Activated CD4-positive, alpha-beta T cell treated with anti-CD3 and anti-CD28 coated beads, Interleukin-10, Interleukin-2, amounts not matched to agents 100 ng/mL and 50 ng/mL, durations not matched to agents 16 hours and 8 hours (primary cell): ENCODE results near the gene RUNX1.

ENCODE experiments used
- DNase-seq: peaks from one replicate; pipeline ENCODE4 v3.0.0-alpha.2; 2020

RUNX1 gene

DNA sequence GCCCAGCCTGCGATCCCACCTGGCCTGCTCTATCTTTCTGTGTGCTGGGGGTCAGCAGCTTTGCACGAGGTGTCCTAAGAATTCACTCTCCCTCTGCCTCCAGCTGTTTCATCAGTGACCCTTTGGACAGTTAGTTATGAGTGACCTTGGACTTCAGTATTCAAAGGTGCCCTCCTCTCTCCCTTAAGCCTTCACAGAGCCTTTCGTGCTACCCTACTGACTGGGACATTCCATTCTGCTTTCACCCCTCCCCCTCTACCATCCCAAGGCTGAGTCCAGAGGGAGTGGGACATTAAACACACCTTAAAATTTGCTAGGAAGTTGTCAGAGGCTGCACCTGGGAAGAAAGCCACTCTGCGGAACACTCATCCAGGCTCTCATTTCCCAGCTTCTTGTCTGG is 208.4 kb downstream of the RUNX1 start:
- no peak for DNase-seq

DNA sequence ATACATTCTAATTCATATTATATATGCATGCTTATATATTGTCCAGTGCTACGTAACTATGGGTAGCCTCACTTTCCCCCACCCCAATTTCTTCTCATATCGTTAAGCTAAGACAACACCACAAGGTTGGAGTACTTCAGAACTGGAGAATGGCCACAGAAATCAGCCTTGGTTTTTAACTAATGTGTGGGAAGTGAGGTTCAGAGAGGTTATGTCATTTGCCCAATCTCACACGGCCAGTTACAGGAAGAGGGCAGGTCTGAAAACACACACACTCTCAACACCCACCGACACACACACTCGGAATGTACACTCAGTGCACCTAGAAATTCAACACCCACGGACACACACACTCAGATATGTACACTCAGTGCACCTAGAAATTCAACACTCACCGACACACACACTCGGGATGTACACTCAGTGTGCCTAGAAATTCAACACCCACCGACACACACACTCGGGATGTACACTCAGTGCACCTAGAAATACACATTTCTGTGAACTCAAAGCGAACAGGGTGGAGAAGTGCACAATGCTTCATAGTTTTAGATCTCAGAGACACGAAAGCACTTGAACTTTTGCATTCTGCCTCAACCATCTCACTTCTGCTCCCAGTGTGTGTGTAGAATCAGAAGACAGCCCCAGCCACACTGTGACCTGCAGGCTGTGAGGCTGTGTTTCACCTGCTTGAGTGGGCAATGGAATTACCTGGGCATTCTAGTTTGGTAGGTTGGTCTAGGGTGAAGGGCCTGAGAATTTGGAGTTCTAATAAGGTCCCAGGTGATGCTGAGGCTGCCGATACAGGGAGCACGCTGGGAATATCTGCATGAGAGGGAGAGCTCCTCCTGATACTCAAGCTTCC is 209.9 kb downstream of the RUNX1 start:
- DNase-seq, result no peak

DNA sequence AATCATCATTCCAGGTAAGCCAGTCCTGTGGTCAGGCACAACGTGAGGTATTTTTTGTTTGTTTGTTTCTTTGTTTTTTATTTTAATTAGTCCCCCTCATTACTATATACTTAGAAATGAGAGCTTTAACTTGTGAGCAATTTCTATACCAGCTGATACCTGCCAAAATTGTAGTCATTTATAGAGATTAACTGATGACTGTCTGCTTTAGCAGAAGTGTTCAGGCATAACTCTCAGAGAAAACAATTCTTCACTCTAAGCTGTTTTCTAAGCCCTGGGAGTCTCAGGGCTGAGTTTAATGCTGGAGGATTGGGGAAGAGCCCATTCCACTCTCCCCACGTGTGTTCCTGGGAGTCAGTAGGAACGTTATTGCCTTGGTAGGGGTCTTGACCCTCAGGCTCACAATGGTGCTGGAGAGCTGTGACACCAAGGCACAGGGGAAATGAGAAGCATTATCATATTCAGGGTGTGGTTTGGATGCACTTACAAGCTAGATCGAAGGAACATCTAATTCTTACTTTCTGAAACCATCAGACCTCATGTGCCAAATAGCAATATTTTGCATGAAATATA is 212.1 kb downstream of the RUNX1 start:
- DNase-seq, result peak; percentile 15

DNA sequence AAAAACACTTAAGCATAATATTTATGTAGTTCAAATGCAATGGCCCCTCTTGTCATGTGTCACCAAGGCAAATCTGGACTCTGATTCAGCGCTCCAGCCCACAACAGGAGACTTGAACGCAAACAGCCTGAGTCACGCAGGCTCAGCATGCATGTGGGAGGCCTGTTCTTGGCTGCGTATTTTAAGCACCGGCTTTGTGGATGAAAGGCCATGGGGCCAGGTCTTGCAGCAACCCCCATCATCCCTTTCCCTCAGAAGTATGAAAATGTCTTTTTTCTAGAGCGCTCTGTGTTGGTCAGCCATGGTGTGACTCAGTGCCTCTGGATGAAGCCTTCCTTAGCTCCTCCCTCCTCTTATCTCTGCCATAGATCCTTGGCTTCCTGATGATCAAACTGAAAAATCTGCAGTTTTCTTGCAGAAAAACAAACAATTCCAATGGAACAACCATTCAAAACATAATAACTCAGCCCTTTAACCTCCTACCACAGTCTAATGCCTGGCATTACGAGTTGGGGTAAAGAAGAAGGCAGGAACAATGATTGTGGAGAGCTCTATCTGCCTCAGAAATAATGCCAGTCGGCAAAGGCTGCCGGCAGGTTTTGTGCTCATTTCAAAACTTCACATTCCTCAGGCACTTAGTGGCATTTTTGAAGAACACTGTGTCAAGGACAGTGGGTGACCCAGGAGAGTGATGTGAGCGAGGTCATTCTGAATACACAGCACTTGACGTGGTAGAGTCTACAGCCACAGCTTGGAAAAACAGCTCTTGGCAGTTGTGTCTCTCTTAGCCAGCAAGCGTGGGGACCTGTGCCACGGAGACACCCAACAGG is 212.8 kb downstream of the RUNX1 start:
- DNase-seq, result peak; percentile 34

DNA sequence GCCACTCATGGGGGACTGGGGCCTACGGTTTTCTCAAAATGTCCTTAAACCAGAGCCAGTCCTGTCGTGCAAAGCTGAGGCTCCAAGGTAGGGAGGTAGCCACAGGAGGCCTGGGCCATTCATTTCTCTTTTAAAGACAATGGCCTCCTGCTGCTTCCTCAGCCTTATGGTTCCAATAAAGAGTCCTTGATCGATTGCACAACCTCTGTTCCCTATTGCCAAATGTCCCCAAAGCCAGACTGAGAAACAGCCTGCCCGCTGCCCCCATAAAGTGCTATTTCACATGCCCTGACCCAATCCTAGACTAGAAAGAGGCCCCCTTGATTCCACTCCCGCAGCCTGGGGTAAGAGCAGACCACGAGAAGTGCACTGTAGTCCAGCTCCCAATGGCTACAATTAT is 213.6 kb downstream of the RUNX1 start:
- DNase-seq, result no peak

DNA sequence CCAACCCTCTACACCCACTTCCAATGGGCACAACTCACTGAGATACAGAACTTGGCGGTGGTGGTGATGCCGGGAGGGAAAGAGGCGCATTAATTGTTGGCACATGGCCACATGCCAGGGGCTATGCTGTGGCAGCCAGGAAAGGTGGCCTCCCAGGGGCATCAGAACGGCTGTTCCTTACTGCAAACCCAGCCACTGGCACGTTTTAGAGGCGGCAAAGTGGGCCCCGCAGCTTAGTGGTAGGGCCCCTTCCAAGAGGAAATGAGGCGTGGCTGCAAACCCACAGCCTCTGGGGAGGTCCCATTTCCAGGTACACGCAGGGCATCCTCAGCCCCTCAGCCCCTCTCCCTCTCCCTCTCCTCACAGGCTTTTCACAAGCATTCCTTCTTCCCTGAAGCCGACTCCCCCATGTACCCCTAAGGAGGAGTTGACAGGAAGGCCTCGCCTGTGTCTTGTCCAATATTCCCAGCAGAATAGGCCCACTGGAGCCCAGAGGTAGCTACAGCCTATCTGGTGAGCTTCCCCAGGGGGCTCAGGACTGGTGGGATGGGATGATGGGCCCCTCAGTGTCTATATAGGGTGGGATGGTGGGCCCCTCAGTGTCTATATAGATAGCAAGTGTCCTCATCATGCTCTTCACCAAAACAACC is 214.1 kb downstream of the RUNX1 start:
- peak; percentile 28 for DNase-seq

DNA sequence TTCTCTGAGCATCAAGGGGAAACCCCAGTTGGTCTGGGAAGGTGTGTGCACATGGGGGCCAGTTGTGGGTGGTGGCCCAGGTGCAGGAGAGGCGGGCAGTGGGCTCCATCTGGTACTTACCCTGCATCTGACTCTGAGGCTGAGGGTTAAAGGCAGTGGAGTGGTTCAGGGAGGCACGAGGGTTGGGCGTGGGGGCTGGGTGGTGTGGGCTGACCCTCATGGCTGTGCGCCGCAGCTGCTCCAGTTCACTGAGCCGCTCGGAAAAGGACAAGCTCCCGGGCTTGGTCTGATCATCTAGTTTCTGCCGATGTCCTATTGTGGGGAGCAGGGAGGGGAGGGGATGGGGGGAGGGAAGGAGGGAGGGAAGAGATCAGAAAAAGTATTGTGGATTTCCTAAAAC is 214.8 kb downstream of the RUNX1 start:
- DNase-seq, result no peak

DNA sequence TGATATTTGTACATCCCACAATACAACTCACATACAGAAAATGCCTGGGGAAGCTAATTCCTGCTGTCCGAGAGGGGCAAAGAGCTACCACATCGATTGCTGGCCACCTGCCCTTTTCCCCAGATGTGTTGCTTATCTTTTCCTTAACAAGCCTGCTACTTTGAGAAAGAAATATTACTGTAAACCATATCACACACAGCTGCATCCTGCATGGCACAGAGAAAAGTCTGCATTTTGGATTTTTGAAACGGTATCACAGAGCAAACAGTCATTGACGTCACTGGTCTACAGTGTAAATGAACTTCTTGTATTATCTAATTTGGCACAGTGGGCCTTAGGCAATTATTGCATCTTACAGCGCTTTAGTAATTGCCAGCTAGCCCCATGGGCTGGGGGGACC is 215.6 kb downstream of the RUNX1 start:
- DNase-seq, result no peak

DNA sequence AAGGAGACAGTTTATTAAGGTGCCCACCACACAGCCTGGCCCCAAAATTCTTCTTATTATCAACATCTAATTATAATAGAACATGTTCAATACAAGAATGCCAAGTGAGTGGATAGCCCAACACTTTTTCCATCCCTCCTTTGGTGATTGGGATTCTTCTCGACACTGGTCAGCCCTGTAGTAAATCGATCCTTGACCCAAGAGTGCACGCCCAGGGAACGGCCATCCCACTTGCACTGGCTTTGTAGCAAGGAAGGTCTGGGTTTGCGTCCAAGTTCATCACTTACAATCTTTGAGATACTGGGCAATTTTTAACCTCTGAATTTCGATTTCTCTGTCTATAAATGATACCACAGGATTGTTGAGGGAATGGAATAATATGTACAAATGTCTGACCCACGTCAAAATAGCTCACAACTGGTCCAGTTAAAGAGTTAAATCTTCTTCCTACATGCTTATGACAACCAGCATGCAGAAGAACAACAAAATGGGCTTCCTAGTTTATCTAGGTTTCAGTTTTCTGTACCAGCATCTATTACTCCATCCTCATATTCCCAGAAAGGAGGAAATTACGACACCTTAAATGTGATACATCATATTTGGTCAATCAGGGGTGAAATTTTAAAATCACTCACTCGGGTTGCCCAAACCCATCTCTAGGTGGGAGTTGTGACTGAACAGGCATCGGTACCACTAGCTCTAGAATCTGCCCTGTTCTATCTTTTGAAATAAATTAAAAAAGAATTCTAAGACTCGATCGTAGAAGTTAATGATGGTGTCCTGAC is 218.5 kb downstream of the RUNX1 start:
- no peak for DNase-seq

DNA sequence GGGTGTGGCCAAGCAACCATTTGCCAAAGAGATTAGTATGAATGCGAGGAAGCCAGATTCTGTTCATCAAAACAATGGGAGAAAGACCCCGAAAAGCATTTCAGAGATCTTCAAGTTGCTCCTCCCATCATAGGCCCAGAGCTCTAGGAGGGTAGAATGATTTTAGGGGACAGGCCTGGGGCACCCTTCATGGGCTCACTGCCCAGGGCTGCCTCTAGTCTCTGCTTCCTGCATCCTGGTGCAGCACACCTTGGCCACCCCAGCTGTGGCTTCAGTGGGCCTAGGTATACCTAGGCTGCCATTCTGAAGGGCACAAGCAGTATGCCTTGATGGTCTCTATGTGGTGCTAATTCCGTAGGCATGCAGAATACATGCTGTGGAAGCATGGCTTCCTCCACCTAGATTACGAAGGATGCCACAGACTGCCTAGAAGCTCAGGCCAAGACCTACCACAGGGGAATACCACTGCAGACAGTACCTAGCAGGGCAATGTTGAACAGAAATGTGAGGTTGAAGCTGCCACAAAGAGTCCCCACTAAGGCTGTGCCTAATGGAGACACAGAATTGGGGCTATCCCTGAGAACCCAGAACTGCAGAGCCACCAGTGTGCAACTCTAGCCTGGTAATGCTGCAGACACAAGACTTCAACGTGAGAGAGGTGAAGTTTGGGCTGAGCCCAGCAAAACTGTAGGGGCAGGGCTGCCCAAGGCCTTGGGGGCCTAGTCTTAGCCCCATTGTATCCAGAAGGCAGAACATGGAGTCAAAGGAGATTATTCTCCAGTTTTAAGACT is 221.5 kb downstream of the RUNX1 start:
- DNase-seq, result no peak

DNA sequence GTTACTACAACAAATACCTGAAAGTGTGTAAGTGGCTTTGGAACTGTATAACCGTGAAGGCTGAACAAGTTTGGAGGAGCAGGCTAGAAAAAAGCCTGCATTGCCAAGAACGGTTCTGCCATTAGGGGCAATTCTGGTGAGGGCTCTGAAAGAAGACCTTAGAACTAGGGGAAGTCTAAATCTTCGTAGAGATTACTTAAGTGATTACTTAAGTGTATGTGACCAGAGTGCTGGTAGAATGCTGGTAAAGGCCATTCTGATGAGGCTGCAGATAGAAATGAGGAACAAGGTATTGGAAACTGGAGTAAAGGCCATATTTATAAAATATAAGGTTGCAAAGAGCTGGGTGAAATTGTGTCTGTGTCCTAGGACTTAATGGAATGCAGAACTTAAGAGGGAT is 222.3 kb downstream of the RUNX1 start:
- no peak for DNase-seq

DNA sequence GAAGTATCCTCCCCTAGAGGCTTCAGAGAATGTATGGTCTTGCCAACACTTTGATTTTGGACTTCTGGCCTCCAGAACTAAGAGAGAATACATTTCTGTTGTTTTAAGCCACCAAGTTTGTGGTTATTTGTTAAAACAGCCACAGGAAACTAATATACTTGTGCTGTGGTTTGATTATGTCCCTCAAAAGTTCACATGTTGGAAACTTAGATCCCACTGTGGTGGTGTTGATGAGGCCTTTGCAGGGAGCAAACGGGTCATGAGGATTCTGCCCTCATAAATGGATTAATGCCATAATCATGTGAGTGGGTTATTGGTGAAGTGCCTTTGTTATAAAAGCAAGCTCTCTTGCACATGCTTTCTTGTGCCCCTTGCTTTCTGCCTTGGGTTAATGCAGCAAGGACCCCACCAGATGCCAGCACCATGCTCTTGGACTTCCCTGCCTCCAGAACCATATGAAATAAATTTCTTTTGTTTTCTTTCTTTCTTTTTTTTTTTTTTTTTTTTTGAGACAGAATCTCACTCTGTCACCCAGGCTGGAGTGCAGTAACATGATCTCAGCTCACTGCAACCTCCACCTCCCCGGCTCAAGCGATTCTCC is 223.1 kb downstream of the RUNX1 start:
- no peak for DNase-seq

DNA sequence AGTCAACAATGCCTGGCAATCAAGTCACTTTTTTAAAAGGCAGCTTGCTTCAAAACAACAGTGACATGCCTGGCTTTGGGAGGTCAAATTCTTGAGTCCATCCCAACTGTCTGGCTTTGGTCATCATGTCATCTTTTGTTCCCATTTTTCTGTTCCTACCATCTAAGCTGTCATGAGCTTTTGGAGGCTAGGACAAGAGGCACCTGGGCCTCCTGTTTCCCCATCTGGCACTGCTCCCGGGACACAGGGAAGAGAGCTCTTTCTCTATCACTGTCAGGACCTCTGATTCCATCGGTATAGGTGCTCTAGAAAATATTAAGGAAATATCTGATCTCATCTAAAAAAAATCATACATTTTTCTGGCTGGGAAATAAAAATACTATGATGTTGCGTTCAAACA is 224.0 kb downstream of the RUNX1 start:
- DNase-seq, result no peak

DNA sequence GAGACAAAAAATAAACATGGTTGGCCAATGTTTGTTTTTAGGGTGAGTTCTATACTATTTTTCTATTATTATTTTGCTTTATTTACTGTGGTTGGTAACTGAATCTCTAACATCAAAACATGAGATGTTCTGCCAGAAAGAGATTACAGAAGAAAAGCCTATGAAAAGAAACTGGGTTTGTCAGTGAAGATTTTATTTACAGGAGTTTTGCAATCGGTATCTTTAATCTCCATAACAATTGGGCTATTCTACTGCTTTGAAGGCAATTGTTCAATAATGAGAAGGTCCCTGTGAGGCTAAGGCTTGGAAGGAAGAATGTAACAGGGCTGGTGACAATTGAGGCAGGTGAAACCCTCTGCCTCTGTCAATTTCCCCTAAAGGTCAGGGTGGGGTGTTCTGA is 224.8 kb downstream of the RUNX1 start:
- no peak for DNase-seq

DNA sequence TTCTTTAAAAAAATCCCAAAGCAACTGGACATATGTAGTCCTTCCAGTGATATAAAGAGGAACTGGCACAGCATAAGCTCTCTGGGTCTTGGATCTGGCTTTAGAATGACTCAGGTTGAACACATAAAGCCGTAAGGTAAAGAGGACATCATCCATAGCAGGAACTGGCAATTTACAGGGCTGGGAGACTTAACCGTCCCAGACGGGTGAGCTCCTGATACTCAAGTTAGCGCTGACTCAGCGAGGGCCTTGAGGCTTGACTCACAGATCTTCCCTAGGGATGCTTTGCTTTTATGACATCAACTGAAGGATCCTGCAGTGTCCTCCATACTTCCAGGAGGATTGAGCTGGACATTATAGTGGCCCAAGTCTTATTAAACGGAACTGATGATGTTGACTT is 226.2 kb downstream of the RUNX1 start:
- DNase-seq, result no peak

DNA sequence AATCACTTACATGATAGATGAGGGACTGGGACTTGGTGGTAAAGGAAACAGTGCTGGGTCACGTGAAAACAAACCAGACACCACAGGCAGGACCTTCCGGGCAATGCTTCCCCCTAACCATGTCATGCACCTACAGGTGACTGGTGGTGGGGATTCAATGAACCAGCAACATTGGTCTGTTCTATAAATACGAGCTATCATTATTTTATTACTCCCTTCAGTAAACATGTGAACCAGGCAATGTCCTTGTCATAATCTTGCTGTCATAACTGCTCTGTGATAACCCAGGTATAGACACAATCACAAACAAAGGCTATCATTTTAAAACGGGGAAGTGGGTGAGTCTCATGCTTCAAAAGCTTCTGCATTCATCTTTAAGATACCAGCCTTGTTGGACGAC is 226.9 kb downstream of the RUNX1 start:
- DNase-seq, result no peak

DNA sequence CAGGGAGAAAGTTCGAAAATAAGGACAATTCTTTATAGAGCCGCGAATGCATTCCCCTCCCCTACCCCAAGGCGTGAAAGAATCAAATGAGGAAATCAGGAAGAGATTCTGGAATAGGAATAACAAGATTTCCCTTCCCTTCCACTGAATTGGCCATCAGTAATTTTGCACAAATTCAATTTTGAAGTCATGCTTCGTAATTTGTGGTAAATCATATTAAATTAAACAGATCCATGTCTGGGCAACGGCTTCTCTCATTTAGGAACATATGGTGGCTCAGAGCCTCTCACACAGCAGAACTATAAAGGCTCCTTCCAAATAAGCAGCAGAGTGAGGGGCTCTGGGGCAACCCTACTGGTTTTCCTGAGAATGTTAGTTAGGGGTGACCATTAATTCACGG is 227.4 kb downstream of the RUNX1 start:
- no peak for DNase-seq

DNA sequence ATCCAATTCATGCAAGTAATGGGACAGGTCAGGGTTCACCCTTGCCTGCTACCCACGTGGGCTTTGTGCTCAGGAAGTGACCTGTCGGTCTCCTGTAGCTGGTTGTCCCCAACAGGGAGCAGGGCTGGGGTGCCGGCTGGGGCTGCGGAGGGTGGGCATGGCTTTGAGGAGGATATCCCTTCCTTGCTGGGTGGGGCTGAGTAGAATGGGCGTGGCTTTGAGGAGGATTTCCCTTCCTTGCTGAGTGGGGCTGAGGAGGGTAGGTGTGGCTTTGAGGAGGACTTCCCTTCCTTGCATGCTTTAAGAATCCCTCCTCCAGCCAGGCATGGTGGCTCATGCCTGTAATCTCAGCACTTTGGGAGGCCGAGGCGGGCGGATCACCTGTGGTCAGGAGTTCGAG is 229.1 kb downstream of the RUNX1 start:
- DNase-seq, result no peak

DNA sequence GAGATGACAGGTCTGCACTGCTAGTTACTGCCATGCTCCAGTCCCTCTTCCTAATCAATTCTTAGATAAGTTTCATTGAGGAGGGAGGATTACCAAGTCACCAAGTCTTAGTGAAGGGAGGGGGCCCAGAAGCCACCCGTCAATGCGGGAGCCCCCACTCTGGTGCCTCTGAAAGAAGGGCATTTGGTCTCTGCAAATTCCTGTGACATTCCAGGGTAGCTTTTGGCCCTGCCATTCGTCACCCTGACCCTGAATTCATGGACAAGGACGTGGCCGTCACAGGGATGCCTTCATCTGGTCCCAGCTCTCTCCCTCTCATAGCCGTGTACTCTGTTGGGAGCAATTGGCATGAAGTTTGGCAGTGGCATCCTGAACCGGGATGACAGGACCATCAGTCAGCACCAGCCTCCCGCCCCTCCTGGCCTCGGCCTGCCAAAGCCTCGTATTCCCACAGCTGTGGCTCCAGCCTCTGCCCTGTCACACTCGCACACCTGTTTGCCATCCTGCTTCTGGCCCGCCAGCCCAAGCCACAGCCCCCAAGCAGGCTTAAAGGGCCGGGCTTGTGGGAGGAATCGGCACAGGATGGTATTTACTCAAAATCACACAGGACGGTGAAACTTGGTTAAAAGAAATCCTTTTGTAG is 229.6 kb downstream of the RUNX1 start:
- DNase-seq, result no peak

DNA sequence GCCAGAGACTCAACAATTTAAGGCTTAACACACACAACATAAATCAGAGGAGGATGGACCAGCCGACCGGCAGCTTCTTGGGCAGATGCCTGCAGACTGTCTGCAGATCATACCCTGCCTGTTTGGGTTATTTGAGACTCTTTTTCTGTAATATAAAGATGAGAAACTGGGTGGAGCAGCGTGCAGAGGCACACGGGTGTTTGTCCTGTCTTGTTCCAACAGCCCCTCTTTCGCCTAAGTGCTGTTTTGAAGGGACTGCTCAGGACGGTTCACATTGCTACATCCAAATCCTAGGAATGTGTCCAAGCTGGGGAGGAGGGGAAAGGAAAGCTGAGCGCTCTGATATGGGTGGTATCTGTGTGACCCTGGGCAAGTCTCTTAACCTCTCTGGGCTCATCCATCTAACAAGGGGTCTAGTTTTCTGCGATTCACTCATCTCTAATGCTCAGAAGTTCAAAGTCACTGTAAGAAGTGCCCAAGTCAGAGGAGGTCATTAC is 230.4 kb downstream of the RUNX1 start:
- DNase-seq, result no peak
